ENCODE measurements around the gene TMEM150B. TPM values are rescaled to one million over a fixed set of nuclear protein-coding genes. Genes with fewer than 3 reads are reported as not detected.

Gene TMEM150B
- total RNA-seq, 1 donor from 2014 or later: 0.47 TPM

- DNase-seq: no peak
Observed at GRCh38 chr19:55354698-55355212, 29.6 kb upstream of the TMEM150B start, which contains the start of gene COX6B2. TSS of gene COX6B2 (minus strand) at chr19:55354719. CDS start at chr19:55354521, 198 bp downstream.

DNA sequence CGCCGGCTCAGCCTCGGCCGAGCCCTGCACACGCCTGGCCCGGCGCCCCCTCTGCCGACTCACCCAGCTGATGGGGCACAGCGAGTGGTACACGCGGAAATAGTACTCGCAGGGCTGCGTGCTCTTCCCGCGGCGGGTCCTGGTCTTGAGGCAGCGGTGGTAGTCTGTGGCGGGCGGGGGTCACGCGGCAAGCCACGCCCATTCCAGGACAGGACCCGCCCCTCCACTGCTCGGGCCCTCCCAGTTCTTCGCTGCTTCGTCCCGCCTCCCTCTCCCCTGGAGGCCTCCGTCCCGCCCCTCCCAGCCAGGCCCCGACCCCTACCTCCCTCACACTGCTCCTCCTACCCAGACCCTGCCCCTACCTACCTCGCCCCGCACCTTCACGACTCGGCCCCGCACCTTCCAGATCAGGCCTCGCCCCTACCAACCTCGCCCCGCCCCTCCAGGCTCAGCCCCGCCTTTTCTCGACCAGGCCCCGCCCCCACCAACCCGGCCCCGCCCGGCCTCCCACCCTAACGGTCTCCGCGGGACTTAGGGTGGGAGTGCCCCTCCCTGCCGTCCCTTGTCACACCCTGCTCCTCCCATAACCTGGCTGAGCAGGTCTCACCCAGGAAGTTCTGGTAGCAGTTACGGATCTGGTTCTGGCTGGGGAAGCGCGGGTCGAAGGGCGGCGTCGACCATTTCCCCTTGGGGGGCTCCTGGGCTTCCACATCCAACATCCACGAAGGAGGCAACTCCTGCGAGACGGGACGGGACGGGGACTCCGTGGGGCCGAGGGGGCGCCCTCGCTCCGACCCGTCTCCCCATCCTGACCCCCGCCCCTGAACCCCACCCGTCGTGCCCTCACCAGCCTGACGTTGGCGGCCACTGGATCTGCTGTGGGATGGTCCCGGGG is 28.9 kb upstream of the TMEM150B start:
- no peak for DNase-seq

- no peak for DNase-seq
Observed at GRCh38 chr19:55353356-55353802, 28.2 kb upstream of the TMEM150B start.

DNA sequence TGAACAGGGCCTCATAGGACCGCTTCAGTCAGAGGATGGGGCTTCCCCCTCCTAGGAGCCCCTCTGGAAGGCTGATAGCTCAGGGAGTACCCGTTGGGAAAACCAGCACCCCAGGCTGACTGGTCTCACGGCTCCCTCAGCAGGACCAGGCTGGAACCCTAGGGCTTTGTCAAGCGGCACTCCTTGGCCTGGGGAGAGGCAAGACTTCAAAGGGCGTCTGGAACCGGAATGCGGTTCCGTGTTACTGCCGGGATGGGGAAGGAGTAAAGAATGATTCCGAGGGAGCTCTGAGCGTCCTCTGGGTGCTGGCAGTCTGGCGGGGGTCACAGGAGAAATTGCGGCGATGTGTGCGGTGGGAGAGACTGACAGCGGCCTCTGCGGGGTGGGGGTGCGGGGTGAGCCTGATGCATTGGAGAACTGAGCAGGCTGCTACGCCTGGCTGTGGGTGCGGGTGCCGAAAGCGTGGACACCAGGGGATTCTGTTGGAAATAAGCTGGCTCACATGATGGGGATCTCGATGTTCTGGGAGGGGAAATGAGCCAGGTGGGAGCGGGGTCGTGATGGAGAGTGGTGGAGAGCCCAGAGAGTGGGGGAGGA is 27.5 kb upstream of the TMEM150B start:
- DNase-seq: no peak

GRCh38 chr19:55352040-55352439 is 26.9 kb upstream of the TMEM150B start:
- DNase-seq: no peak

- no peak for DNase-seq
Observed at GRCh38 chr19:55350620-55351315, 25.6 kb upstream of the TMEM150B start.

- no peak for DNase-seq
Observed at GRCh38 chr19:55348317-55349034, 23.3 kb upstream of the TMEM150B start.

GRCh38 chr19:55347442-55348009 is 22.4 kb upstream of the TMEM150B start:
- no peak for DNase-seq

DNA sequence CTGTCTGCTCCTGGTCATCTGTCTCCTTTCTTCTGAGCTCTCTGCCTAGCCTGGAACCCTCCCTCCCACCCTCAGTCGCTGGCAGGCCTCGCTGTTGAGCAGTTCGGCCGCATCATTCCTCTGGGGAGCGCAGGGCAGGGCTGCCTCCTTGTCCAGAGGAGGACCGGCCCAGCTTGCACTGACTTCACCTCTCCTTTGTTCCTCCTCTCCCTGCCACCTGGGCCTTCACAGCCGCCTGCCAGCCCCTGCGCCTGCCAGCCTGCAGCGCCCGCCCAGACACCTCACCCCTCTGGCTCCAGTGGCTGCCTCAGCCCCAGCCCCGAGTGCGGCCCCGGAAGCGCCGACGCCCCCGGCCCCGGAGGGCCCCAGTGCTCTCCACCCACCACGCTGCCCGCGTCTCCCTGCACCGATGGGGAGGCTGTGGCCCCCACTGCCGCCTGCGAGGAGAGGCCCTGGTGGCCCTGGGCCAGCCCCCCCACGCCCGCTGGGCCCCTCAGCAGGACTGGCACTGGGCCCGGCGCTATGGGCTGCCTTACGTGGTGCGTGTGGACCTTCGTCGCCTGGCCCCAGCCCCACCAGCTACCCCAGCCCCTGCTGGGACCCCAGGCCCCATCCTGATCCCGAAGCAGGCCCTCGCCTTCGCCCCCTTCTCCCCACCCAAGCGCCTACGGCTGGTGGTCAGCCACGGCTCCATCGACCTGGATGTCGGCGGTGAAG is 21.7 kb upstream of the TMEM150B start:
- DNase-seq: no peak

DNA sequence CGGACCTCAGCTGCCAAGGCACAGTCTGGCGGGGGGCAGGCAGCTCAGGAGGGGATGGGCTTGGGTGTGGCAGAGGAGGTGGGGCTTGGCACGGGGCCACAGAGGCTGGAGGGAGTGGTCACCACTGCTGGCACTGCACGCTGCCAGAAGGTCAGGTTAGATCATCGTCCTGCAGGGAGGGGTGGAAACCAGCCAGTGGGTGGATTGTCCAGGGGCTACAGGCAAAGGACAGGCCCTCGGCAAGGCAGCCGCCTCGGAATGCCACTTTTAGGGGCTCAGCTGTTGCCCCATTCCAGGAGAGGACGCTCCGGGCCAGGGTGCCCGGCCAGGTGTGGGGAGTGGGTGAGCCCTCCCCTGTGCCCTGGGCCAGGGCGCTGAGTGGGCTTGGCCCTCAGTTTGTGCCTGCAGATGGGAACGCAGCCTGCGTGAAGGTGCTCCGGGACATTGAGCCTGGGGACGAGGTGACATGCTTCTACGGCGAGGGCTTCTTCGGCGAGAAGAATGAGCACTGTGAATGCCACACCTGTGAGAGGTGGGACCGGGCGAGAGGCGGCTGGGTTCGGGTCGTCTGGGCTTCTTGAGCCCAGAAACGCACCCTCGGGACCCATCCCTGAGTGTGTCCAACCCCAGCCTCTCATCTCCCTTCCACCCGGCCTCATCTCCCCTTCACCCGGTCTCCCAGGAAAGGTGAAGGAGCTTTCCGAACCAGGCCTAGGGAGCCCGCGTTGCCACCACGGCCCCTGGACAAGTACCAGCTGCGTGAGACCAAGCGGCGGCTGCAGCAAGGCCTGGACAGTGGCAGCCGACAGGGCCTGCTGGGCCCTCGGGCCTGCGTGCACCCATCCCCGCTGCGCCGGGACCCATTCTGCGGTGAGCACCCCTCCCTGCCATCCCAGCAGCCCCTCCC is 20.9 kb upstream of the TMEM150B start:
- DNase-seq: no peak

DNA sequence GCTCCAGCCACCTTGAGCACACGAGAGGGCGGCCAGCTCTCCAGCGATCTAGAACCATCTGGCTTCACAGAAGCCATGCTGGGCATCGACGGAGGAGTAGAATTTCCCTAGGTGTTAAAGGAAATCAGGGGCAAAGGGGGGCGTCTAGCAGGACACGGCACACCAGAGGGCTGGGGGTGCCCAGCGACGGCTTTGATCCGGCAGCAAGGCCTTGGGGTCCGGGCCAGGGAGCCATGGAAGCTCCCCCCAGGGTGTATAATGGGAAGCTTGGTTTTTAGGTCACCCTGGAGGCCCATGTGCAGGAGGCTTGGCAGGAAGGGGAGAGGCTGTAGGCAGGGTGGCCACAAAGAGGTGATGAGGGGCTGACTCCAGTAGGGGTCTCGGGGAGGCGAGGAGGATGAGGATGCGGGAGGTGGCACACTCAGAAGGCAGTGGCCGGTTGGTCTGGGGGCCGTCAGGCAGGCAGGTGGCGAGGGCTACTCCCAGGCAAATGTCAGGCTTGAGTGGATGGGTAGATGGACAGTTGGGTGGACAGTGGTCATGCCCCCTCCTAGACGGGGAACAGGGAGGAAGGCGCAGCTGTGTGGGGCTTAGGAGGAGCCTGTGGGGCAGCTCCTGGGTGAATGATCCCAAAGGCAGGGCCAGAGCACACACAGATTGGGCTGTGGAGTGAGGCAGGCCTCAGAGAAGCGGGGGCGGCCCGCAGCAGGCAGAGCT is 20.1 kb upstream of the TMEM150B start:
- no peak for DNase-seq

- peak; percentile 35 for DNase-seq
Observed at GRCh38 chr19:55344444-55344843, 19.3 kb upstream of the TMEM150B start.

- no peak for DNase-seq
Observed at GRCh38 chr19:55341595-55342531, 16.7 kb upstream of the TMEM150B start.

- DNase-seq: peak; percentile 9
Observed at GRCh38 chr19:55341171-55341588, 16.0 kb upstream of the TMEM150B start.

GRCh38 chr19:55340784-55341147 is 15.6 kb upstream of the TMEM150B start:
- no peak for DNase-seq

GRCh38 chr19:55339889-55340783 is 15.0 kb upstream of the TMEM150B start:
- no peak for DNase-seq
